ENCODE data around the gene IGF1.
A peak's percentile ranks its signal among the peaks of the same experiment; 100 is the strongest.

Gene IGF1

DNA sequence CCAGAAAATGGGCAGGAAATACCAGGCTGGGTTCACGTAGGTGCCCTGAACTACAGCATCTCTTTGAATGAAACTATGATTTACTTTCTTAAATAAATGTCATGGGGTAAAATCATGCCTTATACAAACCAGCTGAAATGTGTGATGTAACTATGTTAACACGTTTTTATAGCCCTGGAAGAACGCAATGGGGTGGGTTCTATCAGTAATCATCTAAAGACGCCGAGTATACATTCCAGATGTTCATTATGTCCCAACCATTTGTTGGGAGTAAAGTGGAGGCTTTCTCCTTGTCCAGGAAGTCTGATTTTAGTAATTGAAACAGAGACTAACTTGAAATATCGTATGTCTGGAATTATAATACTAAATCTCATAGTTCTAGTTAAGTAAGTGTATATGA, 16.2 kb upstream of the IGF1 start:
- no peak for DNase-seq (ENCODE audit: low read depth in 2 of 2)

DNA sequence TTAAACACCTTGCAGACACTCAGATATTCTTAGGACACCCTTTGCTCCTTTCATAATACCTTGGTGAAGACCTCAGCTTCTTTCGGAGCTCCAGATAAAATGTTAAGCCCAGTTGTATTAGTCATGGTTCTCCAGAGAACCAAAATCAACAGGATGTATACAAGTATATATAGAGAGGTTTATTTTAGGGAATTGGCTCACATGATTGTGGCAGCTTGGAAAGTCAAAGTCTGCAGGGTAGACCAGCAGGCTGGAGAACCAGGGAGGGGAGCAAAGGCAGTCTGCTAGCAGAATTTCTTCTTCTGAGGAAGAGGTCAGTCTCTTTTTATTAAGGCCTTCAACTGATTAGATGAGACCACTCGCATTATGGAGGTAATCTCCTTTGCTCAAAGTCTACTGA, 6.9 kb upstream of the IGF1 start:
- DNase-seq (ENCODE audit: low read depth in 2 of 2): no peak

DNA sequence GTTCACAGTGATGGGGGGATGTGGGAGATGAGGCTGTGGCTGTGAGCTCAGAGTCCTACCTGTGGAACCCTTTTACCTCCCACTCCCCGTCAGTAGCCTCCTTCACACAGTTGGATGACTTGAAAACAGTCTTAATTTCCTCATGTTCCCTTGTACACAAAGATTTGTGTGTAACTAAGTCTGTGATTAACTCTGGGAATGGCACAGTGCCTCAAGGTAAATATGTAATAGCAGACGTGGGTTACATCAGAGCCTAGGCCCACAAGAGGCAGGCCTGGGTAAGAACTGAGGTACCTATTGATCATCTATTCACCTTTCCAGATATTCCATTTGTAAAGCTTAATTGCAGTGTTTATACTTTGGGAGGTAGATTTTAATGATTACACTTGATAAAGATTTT, 5.8 kb upstream of the IGF1 start:
- no peak for DNase-seq (ENCODE audit: low read depth in 2 of 2)

DNA sequence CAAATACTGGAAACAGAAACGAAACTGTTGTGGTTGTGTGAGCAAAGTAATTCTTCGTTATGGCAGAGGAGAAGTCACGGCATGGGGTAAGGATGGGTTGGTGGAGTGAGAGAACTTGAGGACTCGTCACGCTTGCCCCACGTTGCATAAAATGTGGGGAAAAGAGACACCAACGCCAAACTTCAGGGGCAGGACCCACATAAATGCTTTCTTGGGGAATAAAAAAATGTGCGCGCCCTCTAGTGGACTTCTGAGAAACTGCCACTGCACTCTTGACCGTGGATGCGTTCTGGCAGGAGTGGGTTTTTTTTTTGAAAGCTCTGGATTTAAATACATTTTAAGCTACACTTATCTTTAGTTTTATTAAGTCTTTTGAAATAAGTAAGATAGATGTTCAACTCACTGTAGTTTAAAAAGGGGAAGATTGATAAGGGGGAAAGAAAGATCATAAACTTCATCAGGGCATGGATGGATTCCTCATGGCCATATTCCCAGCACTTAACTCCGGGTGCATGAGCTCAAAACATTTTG, 4.1 kb upstream of the IGF1 start:
- peak; percentile 9 to 11 for DNase-seq (ENCODE audit: low read depth in 2 of 2)

DNA sequence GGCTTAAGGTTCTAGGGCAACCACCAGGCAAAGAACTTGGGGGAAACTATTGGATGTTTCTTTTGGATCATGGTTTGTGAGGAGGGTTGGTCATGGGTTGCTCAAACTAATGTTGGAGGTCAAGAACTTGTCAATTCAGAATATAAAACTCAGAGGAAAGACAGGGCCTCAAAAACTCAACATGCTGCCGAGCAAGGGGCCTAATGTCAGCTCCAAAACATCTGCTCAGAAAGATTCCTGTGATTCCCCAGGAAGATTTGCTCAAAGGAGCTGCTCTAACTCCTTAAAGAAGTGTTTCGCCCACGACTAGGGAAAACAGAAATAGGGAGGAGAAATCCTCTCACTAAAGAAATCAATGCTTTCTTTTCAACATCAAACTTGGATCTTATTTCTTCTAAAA, 3.7 kb upstream of the IGF1 start:
- DNase-seq (ENCODE audit: low read depth in 2 of 2): no peak

DNA sequence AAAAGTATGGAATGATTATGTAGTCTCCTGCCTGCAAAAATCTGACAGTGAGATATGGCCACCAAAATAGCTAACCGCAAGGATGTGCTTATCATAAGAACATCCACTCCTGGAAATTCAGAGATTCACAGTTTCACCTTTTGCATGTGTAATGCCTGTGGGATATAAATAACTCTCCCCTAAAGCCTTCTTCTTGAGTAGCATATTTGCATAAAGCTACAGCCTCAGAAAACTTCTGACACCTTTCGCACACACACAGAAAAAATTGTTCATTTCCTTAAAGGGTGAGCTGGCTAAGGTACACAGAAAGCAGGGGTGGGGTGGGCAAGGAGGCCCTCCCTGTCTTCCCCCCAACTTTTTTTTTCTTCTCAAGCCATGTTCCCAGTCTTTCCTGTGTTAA, 3.1 kb upstream of the IGF1 start:
- DNase-seq (ENCODE audit: low read depth in 2 of 2): no peak

DNA sequence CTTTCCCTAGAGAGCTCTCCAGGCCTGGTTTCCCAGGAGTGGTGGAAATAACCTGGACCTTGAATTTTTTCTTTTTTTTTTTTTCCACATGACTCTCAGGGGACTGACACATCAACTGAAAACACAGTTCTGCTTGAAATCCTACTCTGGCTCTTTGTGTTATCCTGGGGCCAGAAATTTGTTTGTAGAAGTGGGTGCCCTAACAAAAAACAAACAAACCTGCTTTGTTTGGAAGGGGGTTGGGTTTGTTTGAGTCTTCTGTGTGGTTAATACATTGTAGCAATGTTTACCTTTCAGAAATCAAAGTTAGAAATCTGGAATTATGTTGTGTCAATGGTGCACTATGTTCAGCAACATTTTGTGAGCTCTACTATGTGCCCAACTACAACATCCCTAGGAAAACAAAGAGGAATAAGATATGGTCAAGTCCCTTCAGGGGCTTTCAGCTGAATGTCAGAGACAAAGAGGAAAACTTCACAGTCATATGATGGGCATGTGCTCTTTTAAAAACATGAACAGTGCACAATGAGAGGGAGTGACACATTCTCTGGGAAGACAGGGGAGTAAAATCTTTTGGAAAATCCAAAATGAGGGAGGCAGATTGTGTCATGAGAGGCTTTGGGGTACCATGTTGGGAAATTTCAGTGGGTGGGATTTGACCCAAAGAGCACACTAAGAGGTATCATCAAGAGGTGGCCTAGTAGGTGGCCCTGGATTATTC, 1.5 kb upstream of the IGF1 start:
- no peak for DNase-seq (ENCODE audit: low read depth in 2 of 2)

DNA sequence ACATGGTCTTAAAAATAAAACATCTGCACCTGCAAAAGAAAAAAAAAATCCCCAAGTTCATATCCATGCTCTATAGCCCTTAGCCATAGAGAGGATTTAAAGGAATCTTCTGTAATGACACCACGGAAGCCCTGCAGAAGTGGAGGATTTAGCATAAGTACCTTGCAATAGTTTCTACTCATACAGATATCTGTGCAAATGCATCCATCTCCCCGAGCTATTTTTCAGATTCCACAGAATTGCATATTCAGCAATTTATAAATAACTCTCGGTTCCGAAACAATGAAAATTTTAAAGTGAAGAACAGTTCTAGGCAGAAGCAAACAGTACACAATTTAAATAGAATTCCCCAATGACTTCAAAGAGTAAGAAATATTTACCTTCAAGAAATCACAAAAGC, 424 bp downstream of the IGF1 start:
- no peak for DNase-seq (ENCODE audit: low read depth in 2 of 2)

DNA sequence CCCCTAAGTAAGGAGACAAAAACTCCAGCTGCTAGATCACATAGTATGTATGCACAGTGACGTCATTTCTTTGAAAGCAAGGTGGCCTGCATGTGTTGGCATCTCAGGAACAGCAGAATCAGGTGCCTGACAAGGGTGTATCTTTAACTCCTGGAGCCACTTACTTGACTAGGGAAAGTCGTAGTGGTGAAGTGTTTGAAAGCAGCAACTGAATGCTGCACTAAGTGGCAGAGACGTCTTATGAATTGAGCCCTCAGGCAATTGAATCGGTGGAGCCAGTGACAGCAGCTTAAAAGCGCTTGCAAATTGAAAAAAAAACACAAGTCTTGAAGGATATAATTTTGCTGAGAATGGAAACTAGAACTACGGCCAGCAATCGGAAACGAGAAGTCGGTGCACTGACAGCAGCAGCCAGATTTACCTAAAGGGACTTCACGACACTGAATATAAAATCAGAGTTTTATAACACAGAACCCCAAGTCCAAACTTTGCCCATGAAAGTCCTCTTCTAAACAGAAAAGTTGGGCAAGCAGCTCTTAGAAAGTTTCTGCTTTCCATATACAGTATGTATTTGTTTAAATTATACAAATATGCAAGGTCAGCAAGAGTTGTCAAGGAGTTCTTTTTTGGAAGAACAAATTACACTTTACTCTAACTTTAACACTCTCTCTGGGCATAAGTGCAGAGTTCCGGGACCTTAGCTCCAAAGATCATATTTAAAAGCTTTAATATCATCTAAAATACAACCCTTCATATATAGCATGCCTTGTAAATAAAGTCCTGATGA, 1.1 kb downstream of the IGF1 start:
- no peak for DNase-seq (ENCODE audit: low read depth in 2 of 2)

DNA sequence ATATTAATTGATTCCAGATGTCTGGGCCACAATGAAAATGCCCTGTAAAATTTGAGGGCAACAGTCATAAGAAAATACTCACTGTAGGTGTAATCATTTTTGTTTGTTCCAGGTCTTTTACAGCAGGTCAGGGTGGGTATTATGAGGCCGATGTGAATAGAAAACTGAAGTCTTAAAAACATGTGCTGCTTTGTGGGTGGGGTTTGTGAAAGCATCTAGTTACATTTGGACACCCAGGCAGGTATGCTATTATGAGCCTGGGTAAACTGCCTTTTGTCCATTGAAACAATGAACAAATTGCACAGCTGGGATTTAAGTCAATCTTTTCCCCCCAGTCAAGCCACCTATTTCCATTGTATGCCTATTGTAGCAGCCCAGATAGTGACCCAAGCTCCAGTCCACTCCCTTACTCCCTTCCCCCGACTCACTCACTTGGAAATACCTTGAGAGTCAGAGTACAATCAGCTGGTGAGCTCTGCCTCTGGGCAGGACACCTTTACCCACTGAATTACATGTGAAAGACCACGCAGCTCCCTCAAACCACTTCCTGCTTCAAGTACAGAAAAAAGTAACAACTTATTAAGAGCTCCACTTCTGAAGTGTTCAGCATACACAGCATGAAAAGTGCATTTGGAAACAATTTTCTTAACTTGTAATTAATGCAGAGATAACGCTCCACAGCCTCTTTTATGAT, 1.8 kb downstream of the IGF1 start:
- peak; percentile 2 to 4 for DNase-seq (ENCODE audit: low read depth in 2 of 2)

DNA sequence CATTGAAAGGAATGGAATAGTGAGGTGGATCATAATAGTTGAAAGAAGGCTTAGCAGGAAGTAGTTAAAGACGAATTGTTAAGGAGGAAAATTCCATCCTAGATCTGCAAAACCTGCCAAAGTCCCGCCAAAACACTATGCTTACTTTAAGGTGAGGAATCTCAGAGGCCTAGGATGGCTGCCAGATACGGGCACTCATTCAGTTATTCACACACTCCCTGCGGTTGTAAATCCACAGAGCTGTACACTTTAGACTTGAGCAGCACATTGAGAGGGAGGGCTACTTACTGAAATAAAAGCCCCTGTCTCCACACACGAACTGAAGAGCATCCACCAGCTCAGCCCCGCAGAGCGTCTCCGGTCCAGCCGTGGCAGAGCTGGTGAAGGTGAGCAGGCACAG, 5.0 kb downstream of the IGF1 start:
- no peak for DNase-seq (ENCODE audit: low read depth in 2 of 2)

DNA sequence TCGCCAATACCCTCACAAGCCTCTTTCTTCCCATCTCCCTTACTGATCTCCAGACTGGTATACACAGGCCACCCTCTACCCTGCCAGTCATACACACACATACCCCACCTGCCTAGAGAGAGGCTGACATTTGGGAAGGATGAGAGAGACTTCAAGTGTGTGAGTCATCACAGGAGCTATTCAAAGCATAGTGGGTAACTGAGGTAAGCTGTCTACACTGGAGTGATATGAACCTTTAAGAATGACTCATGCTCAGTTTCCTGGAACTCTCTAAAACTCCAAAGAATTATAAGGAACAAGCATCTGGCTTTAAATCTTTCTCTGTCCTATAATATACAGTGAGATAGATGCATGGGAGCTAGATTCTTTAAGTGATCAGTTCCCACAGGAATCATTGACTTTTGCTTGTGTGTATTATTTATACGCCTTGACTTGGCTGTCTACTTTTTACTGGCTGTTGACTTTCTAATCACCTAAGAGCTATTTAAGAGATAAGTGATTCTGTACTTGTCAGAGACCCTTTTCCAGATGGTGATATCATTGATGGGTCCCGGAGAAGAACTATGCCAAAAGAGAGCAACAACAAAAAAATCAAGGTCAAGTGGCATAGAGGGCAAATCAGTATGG, 5.8 kb downstream of the IGF1 start:
- no peak for DNase-seq (ENCODE audit: low read depth in 2 of 2)

DNA sequence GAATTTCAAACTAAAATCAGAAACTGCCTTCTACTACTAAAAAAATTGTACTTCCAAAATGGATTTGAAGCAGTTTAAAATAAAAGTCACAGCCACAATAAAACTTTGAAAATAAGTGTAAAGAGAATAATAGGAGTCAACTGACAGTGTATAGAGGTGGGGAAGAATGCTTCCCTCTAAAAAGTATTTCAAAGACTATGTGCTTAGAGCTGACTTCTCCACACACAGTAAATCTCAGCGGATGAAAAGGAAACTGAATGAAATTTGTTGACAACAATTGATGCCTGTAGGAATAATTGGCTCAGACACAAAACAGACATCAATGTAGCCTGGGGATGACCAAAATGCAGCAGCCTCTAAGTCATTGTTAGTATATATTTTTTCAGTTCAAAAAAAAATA, 7.9 kb downstream of the IGF1 start:
- no peak for DNase-seq (ENCODE audit: low read depth in 2 of 2)

DNA sequence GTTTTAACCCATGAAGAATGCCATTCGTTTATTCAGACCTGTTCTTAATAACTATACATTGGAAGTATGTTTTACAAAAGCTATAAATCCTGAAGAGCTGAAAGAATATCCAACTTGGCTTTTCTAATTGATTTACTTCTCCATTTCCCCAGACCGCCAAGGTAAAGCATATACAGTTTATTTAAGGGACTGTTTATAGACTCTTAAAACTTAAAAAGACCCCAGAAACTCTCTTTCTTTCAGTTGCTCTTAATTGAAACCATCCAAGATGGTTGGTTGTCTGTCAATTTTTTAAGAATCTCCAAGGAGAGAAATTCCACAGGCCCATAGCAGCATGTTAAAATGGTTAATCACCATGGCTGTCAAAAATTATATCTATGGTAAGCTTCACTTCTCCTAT, 8.8 kb downstream of the IGF1 start:
- DNase-seq (ENCODE audit: low read depth in 2 of 2): no peak

DNA sequence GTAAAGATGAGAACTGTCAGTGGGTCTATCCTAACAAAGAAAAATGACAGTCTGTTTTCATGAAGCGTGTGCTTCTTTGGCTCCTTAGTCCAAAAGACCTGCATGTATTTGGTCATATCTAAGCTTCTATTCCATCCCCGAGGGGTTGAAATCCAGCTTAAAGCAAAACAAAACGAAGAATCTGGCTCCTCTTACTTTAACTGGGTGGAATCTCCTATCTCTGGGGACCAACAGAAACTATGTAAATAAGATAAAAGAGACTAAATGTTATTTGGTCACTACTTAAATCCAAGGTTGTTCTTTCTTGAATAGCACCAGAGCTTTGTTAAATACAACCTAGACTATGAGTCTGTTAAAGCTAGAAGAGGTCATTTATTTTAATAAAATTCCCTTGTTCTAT, 9.4 kb downstream of the IGF1 start:
- no peak for DNase-seq (ENCODE audit: low read depth in 2 of 2)

DNA sequence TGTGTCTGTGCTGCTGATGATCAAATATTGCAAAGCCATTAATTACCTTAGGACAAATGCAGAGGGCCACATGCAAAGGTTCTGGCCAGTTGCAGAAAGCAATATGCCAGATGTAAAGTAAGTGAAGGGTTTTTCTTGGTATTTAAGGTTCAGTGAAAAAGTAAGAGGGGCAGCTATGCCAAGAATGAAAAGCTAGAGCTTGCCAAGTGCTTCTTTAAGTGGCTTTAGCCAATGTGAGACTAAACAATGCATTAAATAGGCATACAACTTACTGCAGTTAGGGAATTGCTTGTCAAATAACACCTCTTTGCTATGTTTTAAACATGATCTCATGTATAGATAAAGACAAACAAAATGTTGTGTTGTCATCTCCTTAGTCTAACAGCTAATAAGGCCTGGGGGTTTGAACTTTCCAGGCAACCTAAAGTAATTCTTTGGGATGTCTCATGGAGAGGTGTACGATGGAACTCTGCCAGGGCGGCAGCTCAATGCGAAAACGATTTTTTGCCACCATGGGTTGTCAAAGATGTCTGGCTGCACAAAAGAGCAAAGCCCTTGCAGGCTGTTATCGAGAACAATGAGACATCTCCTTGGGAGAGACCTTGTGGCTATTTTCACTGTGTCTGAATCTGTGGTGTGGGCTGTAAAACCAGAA, 12.0 kb downstream of the IGF1 start:
- no peak for DNase-seq (ENCODE audit: low read depth in 2 of 2)

DNA sequence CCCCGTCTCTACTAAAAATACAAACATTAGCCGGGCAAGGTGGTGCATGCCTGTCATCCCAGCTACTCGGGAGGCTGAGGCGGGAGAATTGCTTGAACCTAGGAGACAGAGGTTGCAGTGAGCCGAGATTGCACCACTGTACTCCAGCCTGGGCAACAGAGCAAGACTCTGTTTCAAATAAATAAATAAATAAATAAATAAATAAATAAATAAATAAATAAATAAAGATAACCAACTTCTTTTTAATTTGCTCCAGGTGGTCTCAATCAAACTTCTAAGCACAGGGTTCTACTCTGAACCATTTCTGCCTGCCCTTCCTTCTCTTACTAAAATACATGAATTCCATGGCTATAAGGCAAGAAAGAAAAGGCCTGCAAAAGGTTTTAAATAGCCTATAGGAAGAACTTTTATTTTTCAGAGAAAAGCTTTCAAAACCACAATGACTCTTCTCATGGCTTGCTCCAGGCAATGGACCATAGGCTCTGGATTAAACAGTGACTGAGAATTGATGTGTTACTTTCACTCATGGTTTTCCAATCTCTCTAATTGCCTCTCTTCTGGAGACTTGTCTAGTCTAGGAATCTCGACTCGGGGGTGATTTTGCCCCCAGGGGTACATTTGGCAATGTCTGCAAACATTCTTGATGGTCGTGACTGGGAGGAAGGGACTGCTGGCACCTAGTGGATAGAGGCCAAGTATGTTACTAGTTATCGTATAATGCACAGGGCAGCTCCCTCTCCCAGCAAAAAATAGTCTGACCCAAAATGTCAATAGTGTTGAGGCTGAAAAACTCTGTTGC, 14.4 kb downstream of the IGF1 start:
- no peak for DNase-seq (ENCODE audit: low read depth in 2 of 2)

DNA sequence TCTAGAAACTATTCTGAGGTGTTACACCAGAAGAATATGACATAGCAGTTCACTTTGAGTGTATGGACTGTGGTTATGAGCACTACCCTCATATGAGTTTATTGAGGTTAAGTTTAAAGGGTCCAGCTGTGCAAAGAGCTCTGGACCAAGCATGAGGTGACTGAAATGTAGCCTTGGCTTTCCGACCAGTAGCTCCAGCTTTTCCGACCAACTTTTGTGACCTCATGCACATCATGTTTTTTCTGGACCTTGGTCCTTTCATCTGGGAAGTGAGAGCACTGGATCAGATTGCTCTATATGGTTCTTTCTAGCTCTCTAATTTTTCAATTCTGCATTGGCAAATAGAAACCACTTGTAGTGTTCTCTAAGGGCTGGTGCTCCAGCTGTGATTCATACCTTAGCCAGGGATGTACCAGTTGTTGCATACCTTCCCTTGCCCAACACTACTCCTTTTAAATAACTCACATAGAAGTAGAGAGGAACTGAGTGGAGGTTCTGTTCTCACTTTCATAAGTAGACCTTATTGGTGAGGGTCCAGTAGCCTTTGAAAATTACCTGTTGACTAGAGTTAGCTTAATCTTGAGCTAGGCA, 16.6 kb downstream of the IGF1 start:
- DNase-seq (ENCODE audit: low read depth in 2 of 2): no peak

DNA sequence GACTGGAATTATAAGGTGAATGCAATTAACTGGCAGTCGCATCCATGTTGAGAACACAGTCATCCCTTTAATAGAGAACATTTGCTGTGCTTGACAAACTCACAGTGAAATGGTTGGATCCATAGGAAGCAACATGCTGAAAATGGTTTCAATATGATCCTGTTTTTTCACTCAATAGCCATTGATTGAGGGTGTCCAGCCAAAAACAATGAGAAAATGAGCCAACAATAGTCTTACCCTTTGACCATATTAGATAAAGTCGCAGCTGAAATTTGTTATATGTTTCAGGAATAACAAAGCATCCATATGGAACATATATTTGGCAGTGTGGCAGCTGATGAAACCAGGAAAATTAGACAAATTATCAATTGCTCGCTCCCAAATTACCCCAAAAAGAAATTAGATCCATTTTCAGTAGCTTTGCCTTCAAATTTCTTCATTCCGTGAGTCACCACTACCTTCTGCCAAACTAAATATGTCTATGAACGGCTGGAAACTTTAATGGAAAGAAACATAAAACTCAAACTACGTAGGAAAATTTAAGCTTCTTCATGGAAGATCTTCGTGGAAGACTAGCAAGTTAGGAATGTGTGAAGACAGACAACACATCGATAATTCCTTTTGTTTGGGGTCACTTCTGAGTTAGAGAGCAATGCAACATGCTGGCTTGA, 17.4 kb downstream of the IGF1 start:
- DNase-seq (ENCODE audit: low read depth in 2 of 2): no peak

DNA sequence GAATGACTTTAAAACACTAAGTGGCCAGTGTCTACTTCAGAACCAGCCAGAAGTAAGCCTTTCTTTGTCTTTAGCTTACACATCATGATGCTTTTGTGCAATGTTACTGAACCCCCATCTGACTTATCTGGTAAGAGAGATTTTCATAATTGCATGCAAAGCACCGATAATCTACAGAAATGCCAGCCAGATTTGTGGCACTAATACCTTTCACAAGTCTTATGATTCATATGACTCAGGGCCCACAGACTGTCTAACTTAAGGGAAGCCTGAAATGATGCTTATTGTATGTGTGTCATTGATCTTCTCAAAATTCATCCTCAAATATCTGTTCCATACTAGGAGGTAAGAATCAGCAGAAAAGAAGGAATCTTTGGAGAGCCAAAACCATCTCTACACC, 18.0 kb downstream of the IGF1 start:
- no peak for DNase-seq (ENCODE audit: low read depth in 2 of 2)
